Osteoblast (primary cell): ENCODE results near the gene SLC13A5. TPM values are rescaled to one million over a fixed set of nuclear protein-coding genes. Genes with fewer than 3 reads are reported as not detected.

Experiments
- DNase-seq: peaks from one replicate; pipeline ENCODE4 v3.0.0; 2011; ENCODE audit warnings: low spot score, mixed read lengths; ENCODE audit not compliant: insufficient read length; ENCODE audit errors: missing footprints
- H2AFZ ChIP-seq: 2 replicates; pipeline ENCODE4 v1.6.0; 2011; ENCODE audit warnings: mild to moderate bottlenecking, low read length
- H3K27ac ChIP-seq: 2 replicates; pipeline ENCODE4 v1.5.1; 2011; ENCODE audit warnings: mild to moderate bottlenecking, low read depth, low read length, moderate library complexity
- H3K27me3 ChIP-seq: 2 replicates; pipeline ENCODE4 v1.6.0; 2012; ENCODE audit warnings: mild to moderate bottlenecking, control low read depth, inconsistent platforms, low read length, moderate library complexity; ENCODE audit not compliant: insufficient read depth
- H3K36me3 ChIP-seq: 2 replicates; pipeline ENCODE4 v1.5.1; 2011; ENCODE audit warnings: mild to moderate bottlenecking, low read length, control low read depth, moderate library complexity; ENCODE audit not compliant: insufficient read depth
- H3K4me1 ChIP-seq: 2 replicates; pipeline ENCODE4 v1.5.1; 2011; ENCODE audit warnings: mild to moderate bottlenecking, low read length, control low read depth, moderate library complexity; ENCODE audit not compliant: insufficient read depth
- H3K4me2 ChIP-seq: 2 replicates; pipeline ENCODE4 v1.6.0; 2011; ENCODE audit warnings: mild to moderate bottlenecking, low read length; ENCODE audit not compliant: insufficient read depth
- H3K4me3 ChIP-seq: fragments of 200-600 bp; sonication (generic); 3 replicates; pipeline ENCODE4 v1.5.1; 2012; ENCODE audit warnings: mild to moderate bottlenecking, low read length, inconsistent platforms; ENCODE audit not compliant: insufficient read depth
- H3K79me2 ChIP-seq: 2 replicates; pipeline ENCODE4 v1.6.0; 2012; ENCODE audit warnings: mild to moderate bottlenecking, low read length, control low read depth, inconsistent platforms; ENCODE audit not compliant: insufficient read depth
- H3K9me3 ChIP-seq: 2 replicates; pipeline ENCODE4 v1.5.1; 2011; ENCODE audit warnings: low read depth, low read length, control low read depth
- H4K20me1 ChIP-seq: 2 replicates; pipeline ENCODE4 v1.6.0; 2012; ENCODE audit warnings: mild to moderate bottlenecking, low read length, control low read depth; ENCODE audit not compliant: insufficient read depth
- total RNA-seq: library from RNA; depleted of rRNA; stranded (reverse); fragments of >200 nt; gene quantifications from 2 replicates; pipeline ENCODE4 v1.2.3, GENCODE V29; 2012
- TF ChIP-seq, protein P1 (sequence below): IDR thresholded peaks from 2 replicates; pipeline ENCODE4 v1.5.1; 2011; ENCODE audit warnings: mild to moderate bottlenecking, low read depth, low read length, moderate library complexity; ENCODE audit errors: extremely low read depth

Gene SLC13A5
- total RNA-seq, 1 donor = not detected

DNA sequence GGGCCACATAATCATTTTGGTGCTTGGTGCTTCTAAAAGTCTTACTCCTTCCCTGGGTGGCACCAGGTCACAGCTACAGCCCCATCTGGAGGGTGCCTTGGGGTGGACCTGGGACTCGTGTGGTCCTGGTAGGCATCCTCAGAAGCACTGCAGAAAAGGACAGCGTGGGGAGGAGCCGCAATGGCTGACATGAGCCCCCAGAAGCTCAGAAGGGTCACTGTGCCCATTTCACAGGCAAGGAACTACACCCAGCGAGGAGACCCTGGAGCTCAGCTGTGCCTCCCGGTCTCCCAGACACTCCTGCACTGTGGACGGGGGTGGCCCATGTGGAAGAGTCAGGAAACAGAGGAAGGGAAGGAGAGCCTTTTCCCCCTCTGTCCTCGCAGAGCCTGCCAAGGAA, 35.2 kb downstream of the SLC13A5 start:
- Histone ChIP-seq H3K36me3 (no peaks in the 10 kb centered on the region), H3K79me2 (no peaks in the 10 kb centered on the region), H3K27ac (no peak overlapping the region), H3K4me1 (peaks cover 4% of the 10 kb centered on the region), H3K27me3 (peaks cover 44% of the 10 kb centered on the region), H2AFZ (no peak overlapping the region), H3K4me3 (no peak overlapping the region), H3K9me3 (no peaks in the 10 kb centered on the region), H4K20me1 (peaks cover 2% of the 10 kb centered on the region), H3K4me2 (no peak overlapping the region)
- TF ChIP-seq, protein P1, sequence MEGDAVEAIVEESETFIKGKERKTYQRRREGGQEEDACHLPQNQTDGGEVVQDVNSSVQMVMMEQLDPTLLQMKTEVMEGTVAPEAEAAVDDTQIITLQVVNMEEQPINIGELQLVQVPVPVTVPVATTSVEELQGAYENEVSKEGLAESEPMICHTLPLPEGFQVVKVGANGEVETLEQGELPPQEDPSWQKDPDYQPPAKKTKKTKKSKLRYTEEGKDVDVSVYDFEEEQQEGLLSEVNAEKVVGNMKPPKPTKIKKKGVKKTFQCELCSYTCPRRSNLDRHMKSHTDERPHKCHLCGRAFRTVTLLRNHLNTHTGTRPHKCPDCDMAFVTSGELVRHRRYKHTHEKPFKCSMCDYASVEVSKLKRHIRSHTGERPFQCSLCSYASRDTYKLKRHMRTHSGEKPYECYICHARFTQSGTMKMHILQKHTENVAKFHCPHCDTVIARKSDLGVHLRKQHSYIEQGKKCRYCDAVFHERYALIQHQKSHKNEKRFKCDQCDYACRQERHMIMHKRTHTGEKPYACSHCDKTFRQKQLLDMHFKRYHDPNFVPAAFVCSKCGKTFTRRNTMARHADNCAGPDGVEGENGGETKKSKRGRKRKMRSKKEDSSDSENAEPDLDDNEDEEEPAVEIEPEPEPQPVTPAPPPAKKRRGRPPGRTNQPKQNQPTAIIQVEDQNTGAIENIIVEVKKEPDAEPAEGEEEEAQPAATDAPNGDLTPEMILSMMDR = no peak
- no peak for DNase-seq

DNA sequence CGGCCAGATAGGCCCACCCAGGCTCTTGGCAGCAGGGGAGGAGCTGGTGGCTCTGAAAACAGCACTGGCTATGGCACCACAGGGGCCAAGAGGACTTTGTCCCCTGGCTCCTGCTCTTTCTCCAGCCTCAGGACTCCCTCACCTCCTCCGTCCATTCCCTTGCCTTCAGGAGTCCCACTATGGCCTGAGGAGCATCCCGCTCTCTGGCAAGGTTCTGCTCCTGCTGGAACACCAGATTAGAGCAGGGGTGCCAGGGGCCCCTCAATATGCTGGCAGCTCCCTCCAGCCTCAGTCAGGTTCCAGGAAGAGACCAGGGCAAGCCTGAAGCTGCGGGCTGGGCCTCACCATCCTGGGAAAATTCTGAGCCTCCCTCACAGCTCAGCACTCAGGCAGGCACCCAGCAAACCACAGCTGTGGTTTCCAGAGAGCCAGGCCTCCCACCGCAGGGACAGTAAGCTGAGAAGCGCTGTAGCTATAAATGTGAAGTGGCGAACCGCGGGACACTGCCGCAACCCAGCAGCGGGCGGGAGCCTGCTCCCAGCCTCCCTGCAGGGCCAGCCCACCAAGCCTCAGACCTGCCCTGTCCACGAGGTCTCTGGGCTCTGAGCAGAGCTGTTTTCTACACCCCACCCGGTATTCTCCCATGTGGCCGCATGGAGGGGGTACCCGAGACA, 35.9 kb downstream of the SLC13A5 start:
- Histone ChIP-seq H3K4me3 (no peak overlapping the region), H3K4me1 (peaks cover 4% of the 10 kb centered on the region), H3K79me2 (no peaks in the 10 kb centered on the region), H4K20me1 (peaks cover 2% of the 10 kb centered on the region), H3K4me2 (no peak overlapping the region), H3K36me3 (no peaks in the 10 kb centered on the region), H2AFZ (no peak overlapping the region), H3K27me3 (peaks cover 39% of the 10 kb centered on the region), H3K27ac (no peak overlapping the region), H3K9me3 (no peaks in the 10 kb centered on the region)
- TF ChIP-seq, protein P1 = no peak
- DNase-seq = peak; percentile 95

DNA sequence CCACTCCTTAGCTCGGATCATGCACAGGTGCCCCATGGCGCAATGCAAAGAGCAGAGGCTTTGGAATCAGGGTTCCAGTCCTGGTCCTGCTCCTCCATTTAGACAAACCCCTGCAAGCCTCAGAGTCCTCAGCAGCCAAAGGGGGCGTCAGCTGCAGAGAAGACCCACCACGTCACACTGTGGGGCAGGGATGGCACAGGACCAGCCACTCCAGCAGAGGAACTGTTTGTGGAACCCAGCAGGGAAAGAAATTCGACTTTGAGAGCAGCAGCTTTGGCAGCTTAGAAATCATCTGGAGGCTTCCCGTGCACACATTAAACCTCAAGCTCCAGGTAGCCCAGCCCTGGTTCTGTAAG, 36.4 kb downstream of the SLC13A5 start:
- Histone ChIP-seq H3K4me3 (no peak overlapping the region), H3K79me2 (no peaks in the 10 kb centered on the region), H3K27me3 (peaks cover 35% of the 10 kb centered on the region), H4K20me1 (peaks cover 2% of the 10 kb centered on the region), H3K9me3 (no peaks in the 10 kb centered on the region), H3K27ac (no peak overlapping the region), H3K4me2 (no peak overlapping the region), H3K36me3 (no peaks in the 10 kb centered on the region), H2AFZ (no peak overlapping the region), H3K4me1 (peaks cover 4% of the 10 kb centered on the region)
- DNase-seq = no peak
- TF ChIP-seq, protein P1 = no peak

DNA sequence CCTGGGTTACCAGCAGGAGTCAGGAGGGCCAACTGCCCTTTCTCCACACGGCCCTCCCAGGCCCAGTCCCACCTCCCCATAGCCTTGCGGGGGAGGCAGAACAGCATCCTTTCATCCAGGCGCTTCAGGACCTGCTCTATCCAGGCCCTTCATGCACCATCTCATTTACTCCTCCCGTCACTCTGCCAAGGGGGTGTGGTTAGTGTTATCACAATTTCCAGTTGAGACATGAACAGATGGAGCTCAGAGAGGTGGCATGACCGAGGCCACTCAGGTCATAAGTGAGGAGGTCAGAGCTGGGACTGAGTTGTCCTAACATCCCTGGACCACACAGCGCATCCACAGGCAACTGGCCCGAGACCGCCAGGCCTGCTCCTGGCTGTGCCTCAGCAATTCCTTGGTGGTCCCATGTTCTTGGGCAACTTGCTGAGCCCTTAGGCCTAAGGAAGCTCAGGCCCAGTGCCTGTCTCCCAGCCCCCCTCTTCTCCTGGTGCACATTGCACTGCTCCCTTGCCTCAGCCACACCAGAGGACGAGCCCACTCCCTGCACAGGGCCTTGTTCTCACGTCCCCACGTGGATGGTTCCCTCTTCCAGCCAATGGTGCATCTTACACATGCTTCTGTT, 37.9 kb downstream of the SLC13A5 start:
- Histone ChIP-seq H3K27me3 (peaks cover 34% of the 10 kb centered on the region), H3K27ac (no peak overlapping the region), H2AFZ (no peak overlapping the region), H3K4me3 (no peak overlapping the region), H3K36me3 (no peaks in the 10 kb centered on the region), H3K4me2 (no peak overlapping the region), H3K79me2 (no peaks in the 10 kb centered on the region), H3K9me3 (no peaks in the 10 kb centered on the region), H4K20me1 (peaks cover 2% of the 10 kb centered on the region), H3K4me1 (peaks cover 4% of the 10 kb centered on the region)
- TF ChIP-seq, protein P1 = no peak
- no peak for DNase-seq
